Keratinocyte (primary cell): ENCODE data around the gene APELA. TPM values are rescaled to one million over a fixed set of nuclear protein-coding genes. Genes with fewer than 3 reads are reported as not detected.

Experiments
- DNase-seq: peaks from one replicate; pipeline ENCODE4 v3.0.0-alpha.2; 2011; ENCODE audit warnings: low read depth, missing footprints, low spot score
- FAIRE-seq: peaks from 2 replicates; lab custom pipeline; 2011; peaks lifted over from hg19 to GRCh38; lab: Jason Lieb, UNC
- H2AFZ ChIP-seq: 2 replicates; pipeline ENCODE4 v1.6.0; 2012; ENCODE audit warnings: low read length, control low read depth, inconsistent platforms; ENCODE audit not compliant: control insufficient read depth
- H3K27ac ChIP-seq: 2 replicates; pipeline ENCODE4 v1.5.1; 2011; ENCODE audit warnings: low read length; ENCODE audit not compliant: control insufficient read depth, insufficient read depth
- H3K27me3 ChIP-seq: 3 replicates; pipeline ENCODE4 v1.6.0; 2011; ENCODE audit warnings: low read length; ENCODE audit not compliant: control insufficient read depth, insufficient read depth; ENCODE audit errors: extremely low read depth
- H3K36me3 ChIP-seq, 2 experiments: 2 replicates in 1 of 2; 3 replicates in 1 of 2; pipeline ENCODE4 v1.5.1; 2011; ENCODE audit warnings: low read length in 2 of 2, mild to moderate bottlenecking in 1 of 2; ENCODE audit not compliant: control insufficient read depth in 2 of 2, insufficient read depth in 2 of 2; ENCODE audit errors: extremely low read depth in 1 of 2
- H3K4me1 ChIP-seq: 3 replicates; pipeline ENCODE4 v1.5.1; 2011; ENCODE audit warnings: low read length; ENCODE audit not compliant: control insufficient read depth, insufficient read depth; ENCODE audit errors: extremely low read depth
- H3K4me2 ChIP-seq: 3 replicates; pipeline ENCODE4 v1.6.0; 2011; ENCODE audit warnings: low read depth, low read length; ENCODE audit not compliant: control insufficient read depth, insufficient read depth; ENCODE audit errors: extremely low read depth
- H3K4me3 ChIP-seq, 3 experiments: fragments of 200-600 bp in 1 of 3; sonication (generic) in 1 of 3; 2 replicates in 2 of 3; 3 replicates in 1 of 3; pipeline ENCODE4 v1.5.1; 2011 to 2016; ENCODE audit warnings: low read length in 3 of 3, mild to moderate bottlenecking in 3 of 3, control low read depth in 2 of 3, inconsistent platforms in 1 of 3, low read depth in 1 of 3, mixed read lengths in 1 of 3, mixed run types in 1 of 3, moderate library complexity in 1 of 3; ENCODE audit not compliant: control insufficient read depth in 2 of 3, insufficient read depth in 2 of 3; ENCODE audit errors: extremely low read depth in 1 of 3
- H3K79me2 ChIP-seq: 2 replicates; pipeline ENCODE4 v1.6.0; 2012; ENCODE audit warnings: low read length; ENCODE audit not compliant: control insufficient read depth, insufficient read depth
- H3K9ac ChIP-seq: 3 replicates; pipeline ENCODE4 v1.6.0; 2011; ENCODE audit warnings: low read length; ENCODE audit not compliant: control insufficient read depth, insufficient read depth; ENCODE audit errors: extremely low read depth
- H3K9me1 ChIP-seq: 3 replicates; pipeline ENCODE4 v1.6.0; 2011; ENCODE audit warnings: low read length; ENCODE audit not compliant: control insufficient read depth, insufficient read depth; ENCODE audit errors: extremely low read depth
- H3K9me3 ChIP-seq: 2 replicates; pipeline ENCODE4 v1.5.1; 2012; ENCODE audit warnings: low read depth, low read length; ENCODE audit not compliant: control insufficient read depth
- H4K20me1 ChIP-seq: 3 replicates; pipeline ENCODE4 v1.6.0; 2011; ENCODE audit warnings: low read length; ENCODE audit not compliant: control insufficient read depth, insufficient read depth; ENCODE audit errors: extremely low read depth
- CTCF ChIP-seq, 3 experiments: IDR thresholded peaks in 1 of 3; conservative IDR thresholded peaks in 1 of 3; optimal IDR thresholded peaks in 1 of 3; 2 replicates in 2 of 3; 3 replicates in 1 of 3; pipeline versions ENCODE3 to v1.5.1; 2011; ENCODE audit warnings: low read length in 3 of 3, mild to moderate bottlenecking in 3 of 3, moderate library complexity in 2 of 3, control low read depth in 1 of 3, inconsistent platforms in 1 of 3; ENCODE audit not compliant: insufficient read depth in 2 of 3; ENCODE audit errors: extremely low read depth in 1 of 3
- EZH2 ChIP-seq: IDR thresholded peaks from one replicate; pipeline ENCODE4 v1.6.1; 2012; ENCODE audit warnings: inconsistent platforms, mild to moderate bottlenecking, low read length, moderate library complexity
- dilution Hi-C: fragments of 300-500 bp; cut with MboI; formaldehyde crosslinking; loops from one replicate; pipeline ENCODE4 v1.7.0; 2020; ENCODE audit warnings: low sequenced_read_pairs; ENCODE audit not compliant: extremely low pct_ligation_motif_present
- polyA minus RNA-seq, 3 experiments: library from RNA; depleted of rRNA, polyadenylated mRNA; stranded (reverse); fragments of >200 nt; gene quantifications; 1 replicate in 1 of 3; 2 replicates in 1 of 3; 3 replicates in 1 of 3; pipeline ENCODE4 v1.2.3, GENCODE V29; 2011
- polyA plus RNA-seq, 5 experiments: library from polyadenylated mRNA; depleted of rRNA in 3 of 5; stranded (reverse) in 3 of 5; stranded (forward) in 1 of 5; unstranded in 1 of 5; fragments of >200 nt; gene quantifications; 1 replicate in 1 of 5; 2 replicates in 3 of 5; 3 replicates in 1 of 5; pipeline versions ENCODE4 v1.2.1 to v1.2.3, GENCODE V29; 2011 to 2012; ENCODE audit warnings: missing spikeins in 2 of 5, low read depth in 1 of 5, low replicate concordance in 1 of 5

The APELA gene
- polyA plus RNA-seq = not detected in 3 replicates
- not detected for polyA plus RNA-seq (2011; ENCODE audit: low read depth)
- polyA plus RNA-seq (2011; cell fraction: cytosol; rRNA removed) = not detected in 2 replicates
- polyA plus RNA-seq (2011; cell fraction: nucleus; rRNA removed) = not detected in 2 replicates
- polyA plus RNA-seq (2012; ENCODE audit: low replicate concordance) = not detected in 2 replicates
- polyA minus RNA-seq = not detected in 3 replicates
- polyA minus RNA-seq (2011; cell fraction: cytosol; rRNA and poly(A)+ RNA removed) = not detected
- not detected in 2 replicates for polyA minus RNA-seq (2011; cell fraction: nucleus; rRNA and poly(A)+ RNA removed)

DNA sequence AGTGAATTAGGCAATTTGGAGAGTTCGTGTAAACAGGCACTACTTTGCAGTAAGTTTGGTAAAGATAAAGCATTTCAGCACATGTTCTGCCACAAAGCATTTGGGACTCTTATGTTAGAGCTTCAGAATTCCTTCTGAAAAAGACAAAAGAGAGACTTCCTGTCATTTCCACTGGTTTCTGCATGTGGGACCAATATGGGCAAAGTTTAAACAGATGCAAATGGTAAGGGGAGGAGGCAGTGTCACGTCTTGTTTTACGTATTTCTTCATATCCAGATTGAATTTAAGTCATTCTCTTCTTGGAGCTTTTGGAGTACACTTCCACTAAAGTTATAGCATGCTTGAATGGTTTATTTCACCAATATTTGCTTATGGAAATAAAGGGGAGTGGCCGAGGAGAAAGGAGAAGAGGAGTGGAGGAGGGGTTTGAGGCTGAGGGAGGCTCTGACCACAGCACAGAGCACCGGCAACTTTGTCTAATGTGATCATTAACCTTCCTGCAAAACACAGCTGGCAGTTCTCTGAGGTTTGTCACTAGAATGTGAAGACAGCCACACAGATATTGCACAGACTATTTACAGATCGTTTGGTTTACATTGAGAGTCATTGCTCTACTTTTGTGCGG, at the start of gene APELA:
Gene APELA, plus strand, starts transcription at position 479 of the 625 bp plus-strand sequence. CDS start 154 bp downstream, outside the sequence.
- no peak for FAIRE-seq
- dilution Hi-C loops = no loop called here
- H4K20me1 ChIP-seq = no peaks in the 10 kb centered on the region
- no peak within 1 kb of the TSS for H3K27ac ChIP-seq
- H3K4me1 ChIP-seq = no peaks in the 10 kb centered on the region
- H3K4me2 ChIP-seq = no peak within 1 kb of the TSS
- TF ChIP-seq CTCF (optimal IDR thresholded peaks at IDR 0.05 in 1 of 3, IDR thresholded peaks at IDR 0.05 in 1 of 3, conservative IDR thresholded peaks at IDR 0.05 in 1 of 3; ENCODE audit: extremely low read depth in 1 of 3, insufficient read depth in 2 of 3, low read length in 3 of 3) (no peak), EZH2 (no peak)
- H2AFZ ChIP-seq = no peak within 1 kb of the TSS
- H3K27me3 ChIP-seq = no peaks in the 10 kb centered on the region
- no peaks in the 10 kb centered on the region for H3K79me2 ChIP-seq
- no peaks in the 10 kb centered on the region for H3K9me3 ChIP-seq
- no peak within 1 kb of the TSS for H3K4me3 ChIP-seq
- no peak for DNase-seq
- H3K36me3 ChIP-seq = no peaks in the 10 kb centered on the region
- no peaks in the 10 kb centered on the region for H3K9me1 ChIP-seq
- no peak within 1 kb of the TSS for H3K9ac ChIP-seq

DNA sequence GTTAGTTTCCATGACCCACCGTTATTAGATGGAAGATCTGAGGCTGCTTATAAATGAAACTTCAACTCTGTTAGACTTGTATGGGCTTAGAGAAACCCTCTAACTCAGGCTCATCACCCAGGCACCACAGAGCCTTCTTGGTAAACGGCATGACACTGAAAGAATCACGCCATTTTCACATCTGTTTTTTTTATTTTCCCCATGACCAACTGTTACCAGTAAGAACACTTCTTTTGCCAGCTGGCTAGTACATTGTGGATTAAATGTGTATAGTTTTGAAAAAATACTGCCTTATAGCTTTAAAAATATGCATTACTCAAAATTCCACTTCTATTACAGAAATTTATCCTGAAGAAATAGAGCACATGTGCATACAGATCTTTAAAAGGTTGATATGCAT, 48.0 kb upstream of the APELA start:
- Histone ChIP-seq H3K9me3 (no peaks in the 10 kb centered on the region), H3K4me1 (no peaks in the 10 kb centered on the region), H4K20me1 (no peaks in the 10 kb centered on the region), H3K9me1 (no peaks in the 10 kb centered on the region), H3K36me3 (no peaks in the 10 kb centered on the region), H2AFZ (no peak overlapping the region), H3K4me3 (no peak overlapping the region), H3K9ac (no peak overlapping the region), H3K27ac (no peak overlapping the region), H3K79me2 (no peaks in the 10 kb centered on the region), H3K27me3 (no peaks in the 10 kb centered on the region), H3K4me2 (no peak overlapping the region)
- DNase-seq = no peak
- TF ChIP-seq EZH2 (no peak), CTCF (optimal IDR thresholded peaks at IDR 0.05 in 1 of 3, IDR thresholded peaks at IDR 0.05 in 1 of 3, conservative IDR thresholded peaks at IDR 0.05 in 1 of 3; ENCODE audit: extremely low read depth in 1 of 3, insufficient read depth in 2 of 3, low read length in 3 of 3) (no peak)
- dilution Hi-C loops = no loop called here
- no peak for FAIRE-seq
